K562 (cell line): ENCODE measurements around the gene TOX2. TPM values are rescaled to one million over a fixed set of nuclear protein-coding genes. Genes with fewer than 3 reads are reported as not detected.

ENCODE experiments used
- ATAC-seq: fragments of 200-7000 bp; cut with Tn5 transposase; 3 replicates; pipeline ENCODE4 v1.9.1; 2020; ENCODE audit warnings: moderate library complexity
- BruUV-seq: library from RNA; stranded (reverse); fragments of 400-500 nt; replicated peaks from 2 replicates; lab custom pipeline; 2021; lab: Mats Ljungman, UMichigan
- CTCF ChIA-PET: fragments of 300-600 bp; formaldehyde crosslinking; extraction: SDS; loops from one replicate; lab custom pipeline; 2021; ENCODE audit warnings: low intra/inter-chr PET ratio; lab: Yijun Ruan, JAX
- POLR2A ChIA-PET: fragments of 300-600, 350-650 bp; sonication (Branson Sonifier 250); formaldehyde crosslinking; extraction: SDS; loops from one replicate; lab custom pipeline; 2021; ENCODE audit warnings: antibody characterized with exemption, inconsistent platforms; lab: Yijun Ruan, JAX
- DNase-seq, 4 experiments: peaks; one replicate each; pipeline versions ENCODE4 v3.0.0 to v3.0.0-alpha.2; 2011 to 2018; ENCODE audit warnings: low spot score in 3 of 4, mixed read lengths in 3 of 4; ENCODE audit errors: extremely low read depth in 1 of 4
- FAIRE-seq: peaks from 2 replicates; lab custom pipeline; 2011; peaks lifted over from hg19 to GRCh38; lab: Jason Lieb, UNC
- H2AFZ ChIP-seq: 2 replicates; pipeline ENCODE4 v1.6.0; 2011; ENCODE audit warnings: low read depth, low read length, control low read depth, inconsistent platforms
- H3K27ac ChIP-seq: fragments of 200-600 bp; 3 replicates; pipeline ENCODE4 v1.8.0; 2011; ENCODE audit warnings: low read depth, mild to moderate bottlenecking, control low read depth, inconsistent platforms, low read length, moderate library complexity, mixed read lengths; ENCODE audit errors: extremely low read depth
- H3K27me3 ChIP-seq, 2 experiments: fragments of 300-600 bp in 1 of 2; 2 replicates in 1 of 2; 3 replicates in 1 of 2; pipeline versions ENCODE4 v1.6.0 to v1.8.0; 2011; ENCODE audit warnings: inconsistent platforms in 2 of 2, low read length in 2 of 2, mild to moderate bottlenecking in 1 of 2, mixed read lengths in 1 of 2, moderate library complexity in 1 of 2; ENCODE audit not compliant: control insufficient read depth in 2 of 2, insufficient read depth in 2 of 2
- H3K36me3 ChIP-seq: fragments of 300-600 bp; 3 replicates; pipeline ENCODE4 v1.8.0; 2011; ENCODE audit warnings: mild to moderate bottlenecking, low read length, inconsistent platforms; ENCODE audit not compliant: control insufficient read depth, insufficient read depth
- H3K4me1 ChIP-seq, 2 experiments: fragments of 200-600 bp in 1 of 2; replicated peaks in 1 of 2; 2 replicates in 1 of 2; 3 replicates in 1 of 2; pipeline versions ENCODE4 v1.5.1 to v1.8.0; 2011; ENCODE audit warnings: inconsistent platforms in 2 of 2, low read length in 2 of 2, mild to moderate bottlenecking in 1 of 2, mixed read lengths in 1 of 2, moderate library complexity in 1 of 2; ENCODE audit not compliant: control insufficient read depth in 2 of 2, insufficient read depth in 2 of 2
- H3K4me2 ChIP-seq: 2 replicates; pipeline ENCODE4 v1.6.1; 2011; ENCODE audit warnings: low read length, control low read depth, inconsistent platforms, mixed read lengths; ENCODE audit not compliant: insufficient read depth
- H3K4me3 ChIP-seq: fragments of 200-600 bp; sonication (generic), shearing (Covaris generic); 2 replicates; pipeline ENCODE4 v1.5.1; 2016; ENCODE audit warnings: control low read depth, inconsistent platforms
- H3K79me2 ChIP-seq: fragments of 200-600 bp; 3 replicates; pipeline ENCODE4 v1.8.0; 2011; ENCODE audit warnings: low read length, inconsistent platforms; ENCODE audit not compliant: control insufficient read depth, insufficient read depth
- H3K9ac ChIP-seq, 2 experiments: 2 replicates each; pipeline versions ENCODE4 v1.6.0 to v1.6.1; 2011; ENCODE audit warnings: low read depth in 2 of 2, low read length in 2 of 2, control low read depth in 1 of 2, inconsistent platforms in 1 of 2, mild to moderate bottlenecking in 1 of 2, mixed read lengths in 1 of 2; ENCODE audit not compliant: insufficient read depth in 1 of 2
- H3K9me1 ChIP-seq: one replicate; pipeline ENCODE4 v1.6.0; 2011; ENCODE audit warnings: inconsistent platforms, mild to moderate bottlenecking, low read length, moderate library complexity; ENCODE audit not compliant: control insufficient read depth, insufficient read depth
- H3K9me3 ChIP-seq: replicated peaks from 2 replicates; pipeline ENCODE4 v1.5.1; 2011; ENCODE audit warnings: low read depth, low read length, inconsistent platforms; ENCODE audit not compliant: control insufficient read depth, insufficient read depth
- H4K20me1 ChIP-seq: replicated peaks from 2 replicates; pipeline ENCODE4 v1.6.1; 2011; ENCODE audit warnings: low read length, inconsistent platforms, mixed read lengths; ENCODE audit not compliant: control insufficient read depth, insufficient read depth
- L3MBTL2 ChIP-seq: fragments of 450-650 bp; IDR thresholded peaks from 2 replicates; pipeline ENCODE4 v1.6.1; 2016; ENCODE audit warnings: mild to moderate bottlenecking, moderate library complexity
- ZKSCAN1 ChIP-seq: fragments of 150-350 bp; IDR thresholded peaks from 2 replicates; pipeline ENCODE4 v1.6.1; 2016; ENCODE audit warnings: low read depth, low read length
- ZNF24 ChIP-seq: fragments of 450-650 bp; IDR thresholded peaks from 2 replicates; pipeline ENCODE4 v1.6.1; 2016
- ZNF586 ChIP-seq: fragments of 450-650 bp; formaldehyde crosslinking; conservative IDR thresholded peaks from 2 replicates; pipeline ENCODE4 v1.4.0; 2020; ENCODE audit warnings: mild to moderate bottlenecking, moderate library complexity
- WGBS: fragments of 100-300 bp; shearing (Covaris generic); methylation state at CpG from one replicate; pipeline ENCODE4 v1.1.6; 2016; ENCODE audit warnings: low coverage, mixed read lengths; ENCODE audit not compliant: insufficient coverage; ENCODE audit errors: missing lambda C conversion rate; 5-methylcytosine and 5-hydroxymethylcytosine counted together
- in situ Hi-C: fragments of 300-500 bp; cut with MboI; formaldehyde crosslinking; loops from 4 replicates; pipeline ENCODE4 v1.15.0; 2018; ENCODE audit warnings: inconsistent platforms, mixed read lengths
- intact Hi-C: fragments of 100-400 bp; cut with micrococcal nuclease; formaldehyde crosslinking; loops from 2 replicates; pipeline ENCODE4 v1.14.2; 2022
- polyA plus RNA-seq, 8 experiments: library from polyadenylated mRNA; depleted of rRNA in 4 of 8; stranded (reverse) in 5 of 8; unstranded in 3 of 8; fragments of >200 nt; fragmentation: Nextera tagmentation in 2 of 8; fragmentation: Illumina TruSeq in 1 of 8; extraction: Ambion mirVana in 2 of 8; extraction: Trizol in 1 of 8; gene quantifications; 2 replicates each; pipeline versions ENCODE4 v1.2.1 to v1.2.3, GENCODE V29; 2011 to 2014; ENCODE audit warnings: inconsistent platforms in 1 of 8, missing spikeins in 1 of 8
- total RNA-seq, 7 experiments: library from RNA; depleted of rRNA in 6 of 7; stranded (reverse); fragments of >200 nt in 6 of 7; fragmentation: Illumina TruSeq in 2 of 7; extraction: Trizol in 2 of 7; gene quantifications; 2 replicates each; pipeline versions ENCODE4 v1.2.1 to v1.2.3, GENCODE V29; 2011 to 2021; ENCODE audit warnings: low replicate concordance in 1 of 7
- TF ChIP-seq, protein P1 (sequence below): sonication (generic); formaldehyde crosslinking; IDR thresholded peaks from 2 replicates; pipeline ENCODE4 v1.5.0; 2020; ENCODE audit warnings: missing genetic modification reagents
- TF ChIP-seq, protein P2 (sequence below), 2 experiments: IDR thresholded peaks; 2 replicates each; pipeline ENCODE4 v1.6.1; 2011; ENCODE audit warnings: borderline replicate concordance in 1 of 2, control low read depth in 1 of 2, low read depth in 1 of 2, low read length in 1 of 2, mild to moderate bottlenecking in 1 of 2, mixed read lengths in 1 of 2, moderate library complexity in 1 of 2; ENCODE audit not compliant: insufficient read depth in 1 of 2, insufficient read length in 1 of 2, poor library complexity in 1 of 2, severe bottlenecking in 1 of 2; ENCODE audit errors: extremely low read depth in 1 of 2
- TF ChIP-seq, protein P3 (sequence below), 2 experiments: fragments of 150-350 bp in 1 of 2; IDR thresholded peaks; 2 replicates each; pipeline ENCODE4 v1.6.1; 2012 to 2016; ENCODE audit warnings: low read depth in 2 of 2, low read length in 2 of 2, mild to moderate bottlenecking in 1 of 2, moderate library complexity in 1 of 2

TOX2 gene
- total and polyA plus RNA-seq, 9 of the 15 experiments (the other 6 are each of a cell fraction or from before 2014, with no cell fraction given): not detected

DNA sequence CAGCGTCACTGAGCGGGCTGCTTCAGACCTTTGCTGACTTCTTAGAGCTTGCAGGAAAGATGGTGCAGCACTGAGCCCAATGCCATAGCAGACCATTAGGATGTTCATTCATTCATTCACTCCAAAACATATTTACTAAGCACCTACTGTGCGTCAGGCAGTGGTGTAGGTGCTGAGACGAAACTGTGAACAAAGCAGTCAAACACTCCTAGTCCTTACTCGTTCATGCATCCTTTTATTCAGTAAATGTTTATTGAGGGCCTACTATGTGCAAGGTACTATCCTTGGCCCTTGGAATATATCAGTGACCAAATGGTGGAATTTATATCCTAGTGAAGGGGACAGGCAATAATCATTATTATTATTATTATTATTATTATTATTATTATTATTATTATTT is 76.6 kb downstream of the TOX2 start:
- H3K27me3 ChIP-seq: peaks cover 0 to 13% of the 10 kb centered on the region in 2 experiments; a peak in 2 of 5 replicates
- no peak overlapping the region for H3K4me3 ChIP-seq
- POLR2A ChIA-PET: interaction anchor here (0.6 kb wide), 1 partner anchor 93 kb away, joined by 4 read pairs; no protein-coding TSS in a partner anchor
- TF ChIP-seq ZNF24 (0 out of 2 replicates have a peak, but pooled peaks have one; percentile 40), ZNF586 (CRISPR knock-in tag) (no peak), ZKSCAN1 (peak; percentile 86), L3MBTL2 (no peak)
- TF ChIP-seq, protein P1, sequence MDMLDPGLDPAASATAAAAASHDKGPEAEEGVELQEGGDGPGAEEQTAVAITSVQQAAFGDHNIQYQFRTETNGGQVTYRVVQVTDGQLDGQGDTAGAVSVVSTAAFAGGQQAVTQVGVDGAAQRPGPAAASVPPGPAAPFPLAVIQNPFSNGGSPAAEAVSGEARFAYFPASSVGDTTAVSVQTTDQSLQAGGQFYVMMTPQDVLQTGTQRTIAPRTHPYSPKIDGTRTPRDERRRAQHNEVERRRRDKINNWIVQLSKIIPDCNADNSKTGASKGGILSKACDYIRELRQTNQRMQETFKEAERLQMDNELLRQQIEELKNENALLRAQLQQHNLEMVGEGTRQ: no peak
- TF ChIP-seq, protein P2, sequence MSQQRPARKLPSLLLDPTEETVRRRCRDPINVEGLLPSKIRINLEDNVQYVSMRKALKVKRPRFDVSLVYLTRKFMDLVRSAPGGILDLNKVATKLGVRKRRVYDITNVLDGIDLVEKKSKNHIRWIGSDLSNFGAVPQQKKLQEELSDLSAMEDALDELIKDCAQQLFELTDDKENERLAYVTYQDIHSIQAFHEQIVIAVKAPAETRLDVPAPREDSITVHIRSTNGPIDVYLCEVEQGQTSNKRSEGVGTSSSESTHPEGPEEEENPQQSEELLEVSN (IDR thresholded peaks at IDR 0.05; ENCODE audit: borderline replicate concordance in 1 of 2, extremely low read depth in 1 of 2, insufficient read depth in 1 of 2, insufficient read length in 1 of 2, low read depth in 1 of 2, low read length in 1 of 2, poor library complexity in 1 of 2, severe bottlenecking in 1 of 2): no peak
- TF ChIP-seq, protein P3, sequence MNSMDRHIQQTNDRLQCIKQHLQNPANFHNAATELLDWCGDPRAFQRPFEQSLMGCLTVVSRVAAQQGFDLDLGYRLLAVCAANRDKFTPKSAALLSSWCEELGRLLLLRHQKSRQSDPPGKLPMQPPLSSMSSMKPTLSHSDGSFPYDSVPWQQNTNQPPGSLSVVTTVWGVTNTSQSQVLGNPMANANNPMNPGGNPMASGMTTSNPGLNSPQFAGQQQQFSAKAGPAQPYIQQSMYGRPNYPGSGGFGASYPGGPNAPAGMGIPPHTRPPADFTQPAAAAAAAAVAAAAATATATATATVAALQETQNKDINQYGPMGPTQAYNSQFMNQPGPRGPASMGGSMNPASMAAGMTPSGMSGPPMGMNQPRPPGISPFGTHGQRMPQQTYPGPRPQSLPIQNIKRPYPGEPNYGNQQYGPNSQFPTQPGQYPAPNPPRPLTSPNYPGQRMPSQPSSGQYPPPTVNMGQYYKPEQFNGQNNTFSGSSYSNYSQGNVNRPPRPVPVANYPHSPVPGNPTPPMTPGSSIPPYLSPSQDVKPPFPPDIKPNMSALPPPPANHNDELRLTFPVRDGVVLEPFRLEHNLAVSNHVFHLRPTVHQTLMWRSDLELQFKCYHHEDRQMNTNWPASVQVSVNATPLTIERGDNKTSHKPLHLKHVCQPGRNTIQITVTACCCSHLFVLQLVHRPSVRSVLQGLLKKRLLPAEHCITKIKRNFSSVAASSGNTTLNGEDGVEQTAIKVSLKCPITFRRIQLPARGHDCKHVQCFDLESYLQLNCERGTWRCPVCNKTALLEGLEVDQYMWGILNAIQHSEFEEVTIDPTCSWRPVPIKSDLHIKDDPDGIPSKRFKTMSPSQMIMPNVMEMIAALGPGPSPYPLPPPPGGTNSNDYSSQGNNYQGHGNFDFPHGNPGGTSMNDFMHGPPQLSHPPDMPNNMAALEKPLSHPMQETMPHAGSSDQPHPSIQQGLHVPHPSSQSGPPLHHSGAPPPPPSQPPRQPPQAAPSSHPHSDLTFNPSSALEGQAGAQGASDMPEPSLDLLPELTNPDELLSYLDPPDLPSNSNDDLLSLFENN (IDR thresholded peaks at IDR 0.05; ENCODE audit: low read depth in 2 of 2, low read length in 2 of 2): no peak
- FAIRE-seq (no peak), ATAC-seq (no peak), DNase-seq (no peak)
- no peaks in the 10 kb centered on the region for H4K20me1 ChIP-seq
- in situ Hi-C loops: no loop called here
- H3K79me2 ChIP-seq: no peaks in the 10 kb centered on the region
- CTCF ChIA-PET: no interaction called here
- 1% methylated on average over 5 of the region's 5 CpGs for WGBS
- no peaks in the 10 kb centered on the region for H3K9me1 ChIP-seq
- H2AFZ ChIP-seq: no peak overlapping the region
- intact Hi-C loops: no loop called here
- H3K4me1 ChIP-seq: no peaks in the 10 kb centered on the region
- H3K9ac ChIP-seq: no peak overlapping the region
- H3K9me3 ChIP-seq: no peaks in the 10 kb centered on the region
- no peak overlapping the region for H3K4me2 ChIP-seq
- no peak overlapping the region for H3K27ac ChIP-seq
- no TSS peak for BruUV-seq
- H3K36me3 ChIP-seq: no peaks in the 10 kb centered on the region
